Glomerular visceral epithelial cell (primary cell): ENCODE measurements around the gene CCDC188.

Experiments used
- DNase-seq: peaks from one replicate; pipeline ENCODE4 v3.0.0-alpha.2; 2016; ENCODE audit errors: extremely low spot score

Gene CCDC188

DNA sequence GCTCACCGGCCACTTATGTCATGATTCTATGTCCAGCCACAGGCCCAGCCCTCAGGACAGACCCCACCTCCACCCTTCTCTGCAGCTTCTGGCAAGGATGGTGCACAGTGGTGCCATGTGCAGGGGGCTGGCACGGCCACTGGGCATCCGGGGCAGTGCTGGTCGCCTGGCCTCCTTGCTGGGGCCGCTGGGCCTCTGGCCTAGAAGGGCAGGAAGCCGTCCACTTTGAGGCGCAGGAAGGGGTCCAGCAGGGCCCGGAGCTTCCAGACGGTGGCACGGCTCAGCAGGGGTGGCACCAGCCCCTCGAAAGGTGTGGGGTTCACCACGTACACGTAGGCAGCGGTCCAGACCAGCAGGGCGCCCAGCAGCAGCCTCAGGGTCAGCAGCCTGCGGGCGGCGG is 2.4 kb downstream of the CCDC188 start:
- DNase-seq: no peak

GRCh38 chr22:20147237-20147988 is 3.4 kb downstream of the CCDC188 start:
- DNase-seq: no peak

- no peak for DNase-seq
These were observed 4.1 kb downstream of the CCDC188 start for GRCh38 chr22:20146777-20147176.

DNA sequence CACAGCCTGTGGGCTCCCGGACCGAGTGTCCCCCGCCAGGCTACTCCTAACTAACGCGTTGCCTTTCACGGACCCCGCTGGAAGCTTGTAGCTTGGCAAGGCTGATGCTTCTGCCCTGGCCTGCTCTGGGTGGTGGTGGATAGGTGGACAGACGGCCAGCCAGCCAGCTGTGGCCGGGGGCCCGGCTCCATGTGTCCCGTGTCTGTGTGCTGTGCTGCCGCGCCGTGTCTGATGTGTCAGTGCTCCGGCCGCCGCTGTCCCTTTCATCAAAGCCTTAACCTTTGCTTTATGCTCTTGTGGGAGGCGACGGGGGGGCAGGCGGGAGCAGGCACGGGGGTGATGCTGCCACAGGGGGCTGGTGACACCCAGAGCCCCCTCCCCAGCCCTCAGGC is 5.0 kb downstream of the CCDC188 start:
- no peak for DNase-seq

GRCh38 chr22:20145206-20145831 is 5.5 kb downstream of the CCDC188 start:
- no peak for DNase-seq

DNA sequence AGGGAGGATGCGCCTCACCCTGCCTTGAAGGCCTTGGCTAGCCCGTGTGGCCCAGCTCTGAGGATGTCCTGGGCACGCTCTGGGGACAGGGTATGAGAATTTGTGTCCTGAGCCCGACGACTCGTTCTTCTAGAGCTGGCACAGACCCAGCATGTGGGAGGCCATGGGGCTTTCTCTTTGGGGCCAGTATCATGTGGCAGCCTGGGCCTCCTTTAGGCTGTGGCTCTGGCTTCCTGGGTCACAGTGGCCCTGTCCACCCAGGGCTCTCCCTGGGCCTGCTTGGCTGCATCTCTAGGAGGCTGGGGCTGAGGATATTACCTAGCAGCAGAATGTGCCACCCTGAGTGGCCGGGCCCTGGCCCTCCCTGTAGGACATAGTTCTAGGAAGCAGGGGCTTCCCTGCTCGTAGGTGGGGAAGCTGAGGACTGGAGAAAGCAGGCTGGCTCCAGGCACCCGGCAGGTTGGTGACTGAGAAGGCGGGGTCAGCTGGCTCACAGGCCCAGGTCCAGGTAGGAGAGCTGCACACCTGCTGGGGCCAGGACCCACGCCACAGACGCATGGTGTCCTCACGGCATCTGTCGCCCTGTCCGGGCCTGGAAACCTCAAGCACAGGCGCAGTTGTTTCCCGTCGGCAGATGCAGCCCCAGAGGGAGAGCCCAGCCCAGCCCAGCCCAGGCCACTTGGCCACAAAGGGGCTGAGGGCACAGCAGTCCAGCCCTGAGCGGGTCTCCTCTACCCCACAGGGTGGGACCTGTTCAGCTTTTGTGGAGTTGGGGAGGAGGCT is 6.8 kb downstream of the CCDC188 start:
- DNase-seq: no peak

DNA sequence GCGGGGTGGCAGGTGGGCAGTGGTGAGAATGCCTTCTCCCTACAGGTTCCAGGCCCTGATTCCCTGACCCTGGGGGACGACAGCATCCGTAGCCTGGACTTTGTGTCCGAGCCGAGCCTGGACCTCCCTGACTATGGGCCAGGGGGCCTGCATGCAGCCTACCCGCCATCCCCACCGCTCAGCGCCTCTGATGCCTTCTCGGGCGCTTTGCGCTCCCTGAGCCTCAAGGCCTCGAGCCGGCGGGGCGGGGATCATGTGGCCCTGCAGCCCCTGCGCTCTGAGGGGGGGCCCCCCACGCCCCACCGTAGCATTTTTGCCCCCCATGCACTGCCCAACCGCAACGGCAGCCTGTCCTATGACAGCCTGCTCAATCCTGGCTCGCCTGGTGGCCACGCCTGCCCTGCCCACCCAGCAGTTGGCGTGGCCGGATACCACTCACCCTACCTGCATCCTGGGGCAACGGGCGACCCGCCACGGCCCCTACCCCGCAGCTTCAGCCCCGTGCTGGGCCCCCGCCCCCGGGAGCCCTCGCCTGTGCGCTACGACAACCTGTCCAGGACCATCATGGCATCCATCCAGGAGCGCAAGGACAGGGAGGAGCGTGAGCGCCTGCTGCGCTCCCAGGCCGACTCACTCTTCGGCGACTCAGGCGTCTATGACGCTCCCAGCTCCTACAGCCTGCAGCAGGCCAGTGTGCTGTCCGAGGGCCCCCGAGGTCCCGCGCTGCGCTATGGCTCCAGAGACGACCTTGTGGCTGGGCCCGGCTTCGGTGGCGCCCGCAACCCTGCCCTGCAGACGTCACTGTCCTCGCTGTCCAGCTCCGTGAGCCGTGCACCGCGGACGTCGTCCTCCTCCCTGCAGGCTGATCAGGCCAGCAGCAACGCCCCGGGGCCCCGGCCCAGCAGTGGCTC is 7.9 kb downstream of the CCDC188 start:
- no peak for DNase-seq

GRCh38 chr22:20141186-20142077 is 9.4 kb downstream of the CCDC188 start:
- peak; percentile 85 for DNase-seq

- DNase-seq: no peak
These were observed 10.3 kb downstream of the CCDC188 start for GRCh38 chr22:20140521-20140964.

- DNase-seq: no peak
These were observed 10.8 kb downstream of the CCDC188 start for GRCh38 chr22:20140107-20140445.

DNA sequence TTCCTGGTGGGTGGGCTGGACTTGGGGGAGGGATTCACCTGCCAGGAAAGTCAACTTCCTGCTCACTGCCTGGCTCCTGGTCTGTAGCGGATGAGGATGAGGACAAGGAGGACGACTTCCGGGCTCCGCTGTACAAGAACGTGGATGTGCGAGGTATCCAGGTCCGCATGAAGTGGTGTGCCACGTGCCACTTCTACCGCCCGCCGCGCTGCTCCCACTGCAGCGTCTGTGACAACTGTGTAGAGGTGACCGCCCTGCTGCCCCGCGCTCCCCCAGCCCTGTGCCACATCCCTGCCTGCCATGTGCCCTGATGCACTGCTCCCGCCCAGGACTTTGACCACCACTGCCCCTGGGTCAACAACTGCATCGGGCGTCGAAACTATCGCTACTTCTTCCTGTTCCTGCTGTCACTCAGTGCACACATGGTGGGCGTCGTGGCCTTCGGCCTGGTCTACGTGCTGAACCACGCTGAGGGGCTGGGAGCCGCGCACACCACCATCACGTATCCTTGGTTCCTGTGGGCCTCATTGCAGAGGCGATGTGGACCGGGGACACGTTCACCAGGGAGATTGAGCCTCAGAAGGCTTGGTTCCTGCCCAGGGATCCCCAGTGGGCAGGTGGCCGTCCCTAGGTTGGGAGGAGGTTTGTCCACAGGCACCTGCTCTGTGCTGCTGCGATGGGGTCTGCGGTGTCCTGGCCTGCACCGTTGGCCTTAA is 11.3 kb downstream of the CCDC188 start:
- DNase-seq: no peak

DNA sequence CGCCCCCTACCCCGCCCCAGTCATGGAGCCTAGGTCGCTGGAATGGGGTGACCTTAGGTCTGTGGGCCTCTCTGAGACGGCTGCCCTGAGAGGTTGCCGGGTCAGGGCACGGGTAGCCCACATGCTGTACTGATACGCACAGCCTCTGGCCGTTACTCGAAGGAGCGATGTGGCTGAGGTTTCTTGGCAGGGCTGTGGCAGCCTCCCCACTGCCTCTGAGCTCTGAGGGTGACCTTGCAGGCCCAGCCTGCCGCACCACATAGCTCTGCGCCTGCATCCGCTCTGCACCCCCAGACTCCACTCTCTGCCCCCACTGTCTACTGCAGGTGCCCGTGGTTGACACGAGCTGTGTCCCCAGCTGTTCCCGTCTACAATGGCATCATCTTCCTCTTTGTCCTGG is 12.0 kb downstream of the CCDC188 start:
- no peak for DNase-seq

- DNase-seq: no peak
These were observed 12.5 kb downstream of the CCDC188 start for GRCh38 chr22:20138417-20138738.

DNA sequence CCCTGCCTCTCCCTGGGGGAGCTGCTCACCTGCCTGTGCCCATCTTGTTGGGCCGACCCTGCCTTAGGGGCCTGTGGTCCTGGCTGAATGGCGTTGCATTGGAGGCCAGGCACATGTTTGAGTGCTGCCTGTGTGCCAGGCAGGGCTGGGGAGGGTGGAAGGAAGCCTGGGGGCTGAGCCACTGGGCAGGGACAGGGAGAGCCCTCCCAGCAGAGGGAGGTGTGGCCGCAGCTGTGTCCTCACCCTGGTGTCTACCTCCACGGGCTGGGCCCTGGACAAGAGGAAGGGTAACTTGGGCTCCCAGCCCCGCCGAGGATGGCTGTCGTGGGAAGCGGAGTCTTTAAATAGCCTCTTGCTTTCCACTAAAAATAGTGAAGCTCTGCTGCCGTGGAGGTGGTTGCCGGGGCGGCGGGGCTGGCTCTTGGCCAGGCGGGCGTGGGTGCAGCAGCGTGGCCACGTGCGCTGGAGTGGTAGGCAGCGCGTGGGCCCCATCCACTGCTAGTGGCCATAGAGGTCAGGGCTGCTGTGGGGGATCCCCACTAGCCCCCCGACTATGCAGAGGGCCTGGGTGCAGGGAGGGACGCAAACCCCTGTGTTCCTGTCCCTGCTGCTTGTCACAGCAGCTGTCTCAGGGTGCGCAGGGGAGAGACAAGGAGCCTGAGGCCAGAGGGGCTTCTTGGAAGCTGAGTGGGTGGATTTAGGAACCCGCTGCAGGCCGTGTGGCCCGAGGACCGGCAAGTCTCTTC is 13.0 kb downstream of the CCDC188 start:
- DNase-seq: no peak

DNA sequence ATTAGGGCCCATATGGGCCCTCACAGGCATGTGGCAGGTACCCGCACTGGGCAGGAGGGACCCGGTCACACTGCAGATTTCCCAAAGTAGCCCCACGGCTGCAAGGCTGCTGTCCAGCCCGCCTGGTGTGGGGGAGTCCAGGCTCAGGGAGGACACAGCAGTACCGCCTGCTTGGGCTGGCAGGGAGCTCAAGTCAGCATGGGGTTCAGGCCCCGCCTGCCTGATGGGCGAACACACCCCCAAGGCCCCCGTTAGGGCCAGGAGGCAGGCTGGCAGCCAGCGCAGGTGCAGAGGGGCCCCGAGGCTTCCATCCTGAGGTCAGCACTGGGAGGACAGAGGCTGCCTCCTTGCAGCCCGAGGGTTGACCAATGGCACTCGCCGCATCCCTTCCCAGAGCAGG is 13.7 kb downstream of the CCDC188 start:
- DNase-seq: no peak

DNA sequence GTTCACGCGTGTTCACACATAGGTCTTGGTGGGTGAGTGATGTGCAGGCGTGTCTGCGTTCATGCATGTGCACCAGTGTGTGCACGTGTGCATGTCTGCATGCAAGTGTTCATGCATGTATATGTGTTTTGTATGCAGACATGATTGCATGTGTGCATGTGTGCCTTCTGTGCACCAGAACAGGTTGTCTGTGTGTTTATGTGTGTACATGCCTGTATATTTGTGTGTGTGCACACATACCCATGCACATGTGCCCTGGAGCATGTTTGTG is 14.3 kb downstream of the CCDC188 start:
- DNase-seq: no peak

DNA sequence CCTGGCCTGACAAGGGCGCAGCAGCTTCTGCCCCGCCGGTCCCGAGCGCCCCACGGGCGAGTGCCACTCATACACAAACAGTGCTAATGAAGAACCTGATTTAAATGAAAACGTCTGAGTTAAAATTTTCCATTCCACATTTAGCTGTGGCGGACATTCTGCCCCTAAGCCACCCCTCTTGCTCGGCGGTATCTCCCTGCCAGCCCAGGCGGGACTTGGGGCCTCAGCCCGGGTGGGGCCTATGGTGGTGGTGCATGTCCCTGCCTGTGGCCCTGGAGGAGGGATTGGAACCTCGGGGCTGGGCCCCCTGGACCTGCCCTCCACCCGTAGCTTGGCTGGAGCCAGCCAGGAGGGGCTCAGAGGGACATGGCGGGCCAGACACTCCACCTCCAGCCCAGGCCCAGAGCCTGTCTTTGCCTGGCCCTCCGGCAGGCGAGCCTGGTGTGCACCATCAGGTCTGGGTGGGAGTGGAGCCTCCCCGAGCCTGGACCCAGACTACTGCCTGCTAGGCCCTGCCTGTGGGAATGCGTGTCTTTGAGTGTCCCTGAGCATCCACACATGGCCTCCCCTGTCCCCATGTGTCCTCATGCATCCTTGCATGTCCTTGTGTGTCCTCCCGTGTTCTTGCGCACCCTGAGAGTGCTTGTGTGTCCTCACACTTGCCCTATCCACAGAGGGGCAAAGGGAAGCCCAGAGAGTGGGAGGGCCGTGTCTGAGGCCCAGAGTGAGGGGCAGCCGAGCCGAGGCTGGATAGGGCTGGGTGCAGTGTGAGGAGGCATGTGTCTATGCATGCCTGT is 14.9 kb downstream of the CCDC188 start:
- DNase-seq: no peak

GRCh38 chr22:20135265-20135664 is 15.6 kb downstream of the CCDC188 start:
- DNase-seq: no peak

DNA sequence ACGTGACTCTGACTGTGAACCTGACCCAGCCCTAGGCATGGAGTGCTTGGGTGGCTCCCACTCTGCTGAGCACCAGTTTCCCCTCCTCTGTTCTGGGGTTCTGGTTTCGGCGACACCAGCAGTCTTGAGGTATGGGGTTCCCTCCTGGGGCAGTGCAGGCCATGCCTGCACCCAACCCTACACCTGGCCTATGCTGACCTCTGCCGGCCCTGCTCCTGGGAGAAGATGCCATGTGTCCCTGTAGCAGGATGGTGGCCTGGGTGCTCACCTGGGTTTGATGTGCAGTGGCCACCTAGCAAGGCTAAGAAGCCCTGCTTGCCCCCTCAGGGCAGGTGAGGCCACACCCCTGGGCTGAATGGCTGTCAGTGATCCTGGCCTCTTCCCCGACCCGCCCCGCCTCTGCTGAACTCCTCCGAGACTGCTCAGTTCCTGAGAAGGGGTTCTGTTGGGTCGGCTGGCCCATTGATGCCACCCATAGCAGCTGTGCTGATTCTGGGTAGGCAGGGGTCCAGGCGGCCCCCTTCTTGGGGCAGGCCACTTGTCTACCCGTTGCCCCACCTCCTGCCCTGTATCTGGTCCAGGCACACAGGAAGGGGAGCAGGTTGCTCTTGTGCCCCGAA is 16.8 kb downstream of the CCDC188 start:
- no peak for DNase-seq
